Naive thymus-derived CD8-positive, alpha-beta T cell (primary cell): Measurements from ENCODE around the gene GPC6. TPM values are rescaled to one million over a fixed set of nuclear protein-coding genes. Genes with fewer than 3 reads are reported as not detected.

ENCODE experiments used
- ATAC-seq, 2 donors: fragments of 150-1000 bp; cut with Tn5 transposase in 1 of 2; sonication (Bioruptor Pico), chemical (Tn5 transposase) in 1 of 2; 1 replicate in 1 of 2; 2 replicates in 1 of 2; pipeline ENCODE4 v1.10.0; 2021; ENCODE audit warnings: mild to moderate bottlenecking in 2 of 2, moderate library complexity in 2 of 2
- POLR2A ChIA-PET: fragments of 350-600 bp; sonication (Branson Sonifier 250); formaldehyde crosslinking; loops from one replicate; lab custom pipeline; 2021; ENCODE audit warnings: antibody characterized with exemption; lab: Charles Lee
- DNase-seq, 10 donors: peaks; one replicate each; pipeline versions ENCODE4 v3.0.0 to v3.0.0-alpha.2; 2020 to 2022
- H3K27ac Mint-ChIP-seq, 10 donors: one replicate each; pipeline ENCODE4 v1.8.0; 2020 to 2022; ENCODE audit warnings: mild to moderate bottlenecking in 10 of 10, mixed read lengths in 10 of 10, moderate library complexity in 4 of 10, inconsistent platforms in 1 of 10
- H3K27me3 Mint-ChIP-seq, 5 donors: one replicate each; pipeline ENCODE4 v1.8.0; 2021 to 2022; ENCODE audit warnings: mixed read lengths in 5 of 5
- H3K36me3 Mint-ChIP-seq, 3 donors: one replicate each; pipeline ENCODE4 v1.8.0; 2020 to 2022; ENCODE audit warnings: mixed read lengths in 3 of 3, mild to moderate bottlenecking in 2 of 3, inconsistent platforms in 1 of 3
- H3K4me1 Mint-ChIP-seq, 4 donors: one replicate each; pipeline ENCODE4 v1.8.0; 2021 to 2022; ENCODE audit warnings: mixed read lengths in 4 of 4
- H3K4me3 Mint-ChIP-seq, 10 donors: one replicate each; pipeline ENCODE4 v1.8.0; 2020 to 2022; ENCODE audit warnings: mild to moderate bottlenecking in 10 of 10, mixed read lengths in 10 of 10, moderate library complexity in 6 of 10, inconsistent platforms in 1 of 10
- H3K9me3 Mint-ChIP-seq, 9 donors: one replicate each; pipeline ENCODE4 v1.8.0; 2020 to 2022; ENCODE audit warnings: mixed read lengths in 9 of 9, mild to moderate bottlenecking in 3 of 9, inconsistent platforms in 1 of 9, moderate library complexity in 1 of 9
- polyA plus RNA-seq, 3 donors: library from polyadenylated mRNA; unstranded; fragments of 300-500 nt; fragmentation: Illumina TruSeq; gene quantifications; one replicate each; pipeline ENCODE4 v1.2.3, GENCODE V29; 2021
- total RNA-seq, 8 experiments: library from RNA in 2 of 8; stranded (reverse) in 2 of 8; gene quantifications; one replicate each; pipeline ENCODE4 v1.2.3 and lab custom pipeline; 2021 to 2026

GPC6 gene
- total and polyA plus RNA-seq, 5 experiments from 2014 or later = not detected

DNA sequence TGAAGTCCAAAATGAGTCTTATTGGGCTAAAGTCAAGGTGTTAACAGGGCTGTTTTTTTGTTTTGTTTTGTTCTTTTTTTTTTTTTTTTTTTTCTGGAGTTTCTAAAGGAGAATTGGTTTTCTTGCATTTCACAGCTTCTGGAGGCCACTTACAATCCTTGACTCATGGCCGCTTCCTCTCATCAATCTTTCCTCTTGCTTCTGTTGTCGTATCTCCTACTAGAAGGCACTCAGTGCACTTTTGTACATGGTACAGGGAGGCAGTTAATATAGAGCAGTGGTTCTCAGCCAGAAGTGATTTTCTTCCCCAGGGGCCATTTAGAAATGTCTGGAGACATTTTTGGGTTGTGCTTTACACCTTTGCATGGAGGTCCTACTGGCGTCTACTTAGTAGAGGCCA lies 706.3 kb downstream of the GPC6 start:
- H3K27ac Mint-ChIP-seq = no peak overlapping the region

DNA sequence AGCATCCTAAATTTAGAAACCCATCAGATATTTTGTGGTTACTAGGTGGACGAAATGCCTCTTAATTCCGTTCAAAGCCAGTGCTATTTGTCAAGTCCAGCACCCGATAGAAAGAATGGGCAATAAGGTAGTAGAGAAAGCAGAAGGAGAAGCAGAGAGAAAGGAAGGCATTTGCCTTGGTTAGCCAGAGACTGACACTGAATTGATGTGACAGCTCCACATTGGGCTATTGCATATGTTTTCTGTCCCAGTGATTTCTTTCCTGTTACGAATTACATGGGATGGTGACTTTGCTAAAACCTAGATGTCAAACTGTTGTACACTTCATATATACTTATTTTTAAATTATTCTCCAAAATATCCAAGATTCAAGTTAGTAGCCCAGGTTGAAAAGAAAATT lies 710.3 kb downstream of the GPC6 start:
- Mint-ChIP-seq H3K9me3 (no peaks in the 10 kb centered on the region), H3K4me1 (no peaks in the 10 kb centered on the region), H3K36me3 (no peaks in the 10 kb centered on the region), H3K27me3 (peaks cover 0 to 6% (median 0%) of the 10 kb centered on the region in 5 donors), H3K4me3 (no peak overlapping the region), H3K27ac (no peak overlapping the region)
- POLR2A ChIA-PET = no interaction called here
- ATAC-seq = no peak
- DNase-seq = no peak

More for the DNA sequence above, 706.3 kb downstream of the GPC6 start:
- DNase-seq (no peak), ATAC-seq (no peak)
- H3K9me3 Mint-ChIP-seq = peaks cover 0 to 10% (median 0%) of the 10 kb centered on the region in 9 donors
- peaks cover 0 to 5% (median 0%) of the 10 kb centered on the region in 5 donors for H3K27me3 Mint-ChIP-seq
- POLR2A ChIA-PET = no interaction called here
- H3K4me1 Mint-ChIP-seq = no peaks in the 10 kb centered on the region
- no peaks in the 10 kb centered on the region for H3K36me3 Mint-ChIP-seq
- no peak overlapping the region for H3K4me3 Mint-ChIP-seq

DNA sequence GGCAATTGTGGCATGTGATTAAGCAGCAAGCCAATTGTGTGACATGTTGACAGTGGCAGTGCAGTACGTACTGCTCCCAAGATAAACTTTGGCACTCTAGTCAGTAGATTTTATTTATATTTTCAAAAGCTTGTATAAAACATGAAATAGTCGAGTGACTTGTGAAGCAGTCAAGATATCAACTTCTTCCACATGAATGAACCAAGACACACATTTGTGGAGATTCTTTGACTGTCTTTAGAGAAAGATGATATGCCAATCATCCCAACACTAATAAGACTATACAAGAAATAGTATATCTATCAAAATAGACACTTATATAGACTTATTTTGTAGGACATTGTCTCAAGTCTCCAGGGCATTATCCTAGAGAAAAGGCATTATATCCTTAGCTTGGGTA lies 714.8 kb downstream of the GPC6 start:
- ATAC-seq = no peak
- Mint-ChIP-seq H3K9me3 (no peaks in the 10 kb centered on the region), H3K4me1 (no peaks in the 10 kb centered on the region), H3K27me3 (peaks cover 0 to 24% (median 3%) of the 10 kb centered on the region in 5 donors), H3K4me3 (no peak overlapping the region), H3K36me3 (no peaks in the 10 kb centered on the region), H3K27ac (no peak overlapping the region)
- POLR2A ChIA-PET = no interaction called here
- DNase-seq = no peak

DNA sequence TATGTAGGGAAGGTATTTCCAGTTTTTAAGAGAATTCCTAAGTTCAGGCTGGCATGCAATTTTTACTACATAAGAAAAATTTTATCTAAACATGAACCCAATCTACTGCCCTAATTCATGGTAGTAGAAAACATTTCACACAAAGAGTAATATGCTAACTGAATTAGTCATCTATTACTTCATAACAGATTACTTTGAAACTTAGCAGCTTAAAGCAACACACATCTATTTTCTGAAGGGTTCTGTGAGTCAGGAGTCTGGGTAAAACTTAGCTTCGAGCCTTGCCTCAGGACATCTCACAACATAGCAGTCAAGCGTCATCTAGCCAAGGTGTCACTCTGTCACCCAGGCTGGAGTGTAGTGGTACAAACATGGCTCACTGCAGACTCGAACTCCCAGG lies 715.4 kb downstream of the GPC6 start:
- POLR2A ChIA-PET = no interaction called here
- H3K4me3 Mint-ChIP-seq = no peak overlapping the region
- ATAC-seq (no peak), DNase-seq (no peak)
- no peaks in the 10 kb centered on the region for H3K36me3 Mint-ChIP-seq
- peaks cover 0 to 24% (median 3%) of the 10 kb centered on the region in 5 donors for H3K27me3 Mint-ChIP-seq
- no peak overlapping the region for H3K27ac Mint-ChIP-seq
- no peaks in the 10 kb centered on the region for H3K4me1 Mint-ChIP-seq
- H3K9me3 Mint-ChIP-seq = no peaks in the 10 kb centered on the region

DNA sequence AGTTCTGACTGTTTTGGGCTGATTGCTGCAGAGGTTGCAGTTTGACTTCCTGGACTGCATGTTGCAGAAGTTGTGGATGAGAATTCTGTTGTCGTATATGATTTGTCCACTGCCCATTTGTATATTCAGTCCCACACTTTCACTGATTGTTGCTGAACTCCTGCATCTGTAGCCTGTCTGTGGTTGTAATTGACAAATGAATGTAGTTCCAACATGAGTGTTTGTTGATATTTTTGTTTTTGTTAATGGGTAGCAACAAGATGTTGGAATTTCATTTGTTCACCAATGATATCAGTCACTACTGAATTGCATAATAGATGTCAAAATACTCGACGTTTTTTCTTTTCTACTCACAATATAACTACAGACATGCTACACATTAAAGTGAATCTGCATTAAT lies 719.0 kb downstream of the GPC6 start:
- H3K9me3 Mint-ChIP-seq = no peaks in the 10 kb centered on the region
- H3K4me1 Mint-ChIP-seq = no peaks in the 10 kb centered on the region
- ATAC-seq = no peak
- no peak for DNase-seq
- no peak overlapping the region for H3K27ac Mint-ChIP-seq
- POLR2A ChIA-PET = no interaction called here
- H3K27me3 Mint-ChIP-seq = peaks cover 0 to 24% (median 0%) of the 10 kb centered on the region in 5 donors
- H3K4me3 Mint-ChIP-seq = no peak overlapping the region
- H3K36me3 Mint-ChIP-seq = no peaks in the 10 kb centered on the region

DNA sequence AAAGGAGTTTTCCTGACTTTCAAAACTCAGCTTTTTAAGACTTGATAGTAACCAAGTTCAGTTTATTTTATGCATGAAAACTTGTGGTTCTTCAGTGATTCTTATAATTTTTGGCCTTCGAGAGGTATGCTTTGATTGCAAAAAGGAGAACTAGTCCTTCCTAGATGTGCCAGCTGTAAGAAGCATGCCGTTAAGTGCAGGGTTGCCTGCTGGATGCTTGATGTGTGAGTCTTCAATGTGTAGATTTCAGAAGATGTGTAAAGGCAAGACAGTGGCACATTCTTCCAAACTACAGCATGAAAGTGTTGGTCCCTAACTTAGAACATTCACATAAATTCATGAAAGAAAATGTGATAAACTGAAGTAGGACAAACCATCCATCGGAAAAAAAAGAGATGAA lies 720.4 kb downstream of the GPC6 start:
- H3K9me3 Mint-ChIP-seq = no peaks in the 10 kb centered on the region
- no peak overlapping the region for H3K27ac Mint-ChIP-seq
- H3K27me3 Mint-ChIP-seq = peaks cover 0 to 24% (median 0%) of the 10 kb centered on the region in 5 donors
- H3K36me3 Mint-ChIP-seq = no peaks in the 10 kb centered on the region
- no peak for DNase-seq
- no peak overlapping the region for H3K4me3 Mint-ChIP-seq
- no peaks in the 10 kb centered on the region for H3K4me1 Mint-ChIP-seq
- ATAC-seq = no peak
- POLR2A ChIA-PET = no interaction called here

DNA sequence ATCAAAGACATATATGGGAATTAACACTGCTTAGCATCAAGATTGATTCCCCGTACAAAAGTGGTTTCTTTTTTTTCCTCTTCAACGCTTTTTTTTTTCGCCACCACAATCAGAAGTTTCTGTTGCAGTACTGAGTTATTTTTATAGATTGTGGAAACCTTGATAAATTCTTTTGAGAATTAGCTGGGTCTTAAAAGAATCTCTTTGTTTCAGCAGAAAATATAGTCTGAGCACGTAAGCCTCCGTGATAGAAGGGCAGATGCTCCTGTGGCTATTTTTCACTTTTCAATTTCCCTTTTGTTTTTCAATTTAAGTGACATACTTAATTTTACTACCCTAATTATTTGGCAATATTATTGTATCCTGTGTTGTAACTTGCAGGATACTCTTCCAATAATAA lies 721.0 kb downstream of the GPC6 start:
- no peak overlapping the region for H3K27ac Mint-ChIP-seq
- DNase-seq = no peak
- ATAC-seq = no peak
- peaks cover 0 to 24% (median 0%) of the 10 kb centered on the region in 5 donors for H3K27me3 Mint-ChIP-seq
- no peak overlapping the region for H3K4me3 Mint-ChIP-seq
- POLR2A ChIA-PET = no interaction called here
- H3K36me3 Mint-ChIP-seq = no peaks in the 10 kb centered on the region
- no peaks in the 10 kb centered on the region for H3K9me3 Mint-ChIP-seq
- H3K4me1 Mint-ChIP-seq = no peaks in the 10 kb centered on the region

DNA sequence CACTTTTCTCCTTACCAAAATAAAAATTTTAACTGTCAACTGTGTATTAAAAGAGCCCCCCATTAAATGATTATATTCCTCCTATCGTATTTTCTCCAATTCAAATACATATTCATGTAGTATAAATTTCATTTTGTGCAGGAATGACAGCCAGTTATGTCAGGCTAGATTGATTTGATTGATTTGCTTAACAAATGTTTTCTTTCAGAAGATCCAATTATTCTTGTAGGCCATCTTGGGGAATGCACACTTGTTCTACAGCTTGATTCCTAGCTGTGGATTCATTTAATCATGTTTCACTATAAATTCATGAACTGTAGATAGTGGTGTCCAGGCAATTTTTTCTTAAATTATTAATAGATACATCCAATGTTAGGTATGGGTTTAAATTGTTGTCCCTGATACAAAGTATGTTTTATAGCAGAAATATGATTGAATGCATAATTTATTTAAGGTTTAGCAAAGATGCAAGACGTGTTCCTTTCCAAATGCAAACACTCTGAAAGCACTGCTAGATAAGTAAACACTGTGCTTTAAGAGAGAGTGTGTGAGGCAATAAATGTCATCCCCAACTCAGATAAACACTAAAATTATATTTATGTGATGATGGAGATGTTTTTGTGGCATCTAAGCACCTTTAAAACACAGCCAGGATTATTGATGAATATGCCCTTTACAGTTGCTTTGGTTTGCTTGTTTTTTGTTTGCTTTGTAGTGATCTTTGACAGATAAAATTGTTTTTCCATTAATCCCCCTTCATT lies 721.7 kb downstream of the GPC6 start:
- DNase-seq (no peak), ATAC-seq (no peak)
- POLR2A ChIA-PET = no interaction called here
- Mint-ChIP-seq H3K27me3 (peaks cover 0 to 19% (median 0%) of the 10 kb centered on the region in 5 donors), H3K4me3 (no peak overlapping the region), H3K27ac (no peak overlapping the region), H3K4me1 (peaks cover 0 to 2% (median 0%) of the 10 kb centered on the region in 4 donors), H3K36me3 (no peaks in the 10 kb centered on the region), H3K9me3 (no peaks in the 10 kb centered on the region)

DNA sequence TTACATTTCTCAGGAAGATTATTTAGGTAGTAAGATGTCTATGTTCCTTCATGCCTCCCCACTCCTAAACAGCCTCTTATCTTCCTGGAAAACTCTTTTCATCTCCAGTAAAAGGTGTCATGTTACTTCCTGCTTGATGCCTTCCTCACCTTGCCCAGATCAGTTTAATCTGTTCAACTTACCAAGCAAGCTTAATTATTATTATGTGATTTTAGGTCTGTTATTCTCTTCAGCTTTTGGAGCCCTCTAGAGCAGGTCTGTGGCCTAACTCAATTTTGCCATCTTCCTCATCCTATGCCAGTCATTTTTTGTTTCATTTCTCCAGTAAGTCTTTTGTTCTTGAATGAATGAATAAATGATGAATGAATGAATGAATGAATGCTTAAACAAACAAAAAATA lies 724.5 kb downstream of the GPC6 start:
- Mint-ChIP-seq H3K27ac (no peak overlapping the region), H3K36me3 (no peaks in the 10 kb centered on the region), H3K4me3 (no peak overlapping the region), H3K9me3 (no peaks in the 10 kb centered on the region), H3K27me3 (peaks cover 0 to 4% (median 0%) of the 10 kb centered on the region in 5 donors), H3K4me1 (peaks cover 0 to 2% (median 0%) of the 10 kb centered on the region in 4 donors)
- POLR2A ChIA-PET = no interaction called here
- DNase-seq = no peak
- ATAC-seq = no peak

DNA sequence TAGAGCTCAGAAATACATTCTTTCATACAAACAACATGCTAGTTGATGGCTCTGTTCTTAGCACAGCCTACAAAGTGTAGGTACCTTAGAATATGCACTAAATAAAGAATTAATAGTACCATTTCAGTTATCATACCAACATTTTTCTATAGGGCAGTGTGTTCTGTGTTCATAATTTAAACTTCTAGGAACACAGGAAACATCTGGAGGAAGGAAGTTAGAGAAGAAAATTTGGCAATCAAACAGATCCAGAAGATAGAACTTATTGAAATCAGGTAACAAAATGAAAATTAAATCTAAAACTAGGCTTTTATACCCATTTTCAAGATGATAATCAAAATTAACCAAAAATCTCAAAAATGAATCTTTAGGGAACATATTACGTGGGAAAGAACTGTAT lies 725.3 kb downstream of the GPC6 start:
- peaks cover 0 to 4% (median 0%) of the 10 kb centered on the region in 5 donors for H3K27me3 Mint-ChIP-seq
- no peak overlapping the region for H3K4me3 Mint-ChIP-seq
- H3K27ac Mint-ChIP-seq = no peak overlapping the region
- POLR2A ChIA-PET = no interaction called here
- H3K36me3 Mint-ChIP-seq = no peaks in the 10 kb centered on the region
- peaks cover 0 to 2% (median 0%) of the 10 kb centered on the region in 4 donors for H3K4me1 Mint-ChIP-seq
- ATAC-seq (no peak), DNase-seq (no peak)
- H3K9me3 Mint-ChIP-seq = no peaks in the 10 kb centered on the region

DNA sequence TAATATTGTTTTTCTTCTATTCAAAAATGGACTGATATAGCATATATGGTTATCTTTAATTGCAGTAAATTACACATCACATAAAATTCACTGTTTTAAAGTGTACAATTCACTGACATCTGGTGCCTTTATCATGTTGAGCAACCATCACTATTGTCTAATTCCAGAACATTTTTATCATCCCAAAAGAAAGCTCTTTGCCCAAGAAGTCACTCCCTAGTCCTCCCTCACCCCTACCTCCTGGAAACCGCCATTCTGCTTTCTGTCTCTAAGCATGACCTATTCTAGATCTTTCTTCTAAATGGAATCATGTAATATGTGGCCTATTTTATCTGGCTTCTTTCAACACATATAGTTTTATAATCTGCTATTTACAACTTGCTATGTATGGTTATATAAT lies 727.2 kb downstream of the GPC6 start:
- Mint-ChIP-seq H3K36me3 (no peaks in the 10 kb centered on the region), H3K27ac (no peak overlapping the region), H3K4me1 (peaks cover 0 to 2% (median 0%) of the 10 kb centered on the region in 4 donors), H3K4me3 (no peak overlapping the region), H3K9me3 (peaks cover 0 to 7% (median 0%) of the 10 kb centered on the region in 9 donors), H3K27me3 (peaks cover 0 to 4% (median 0%) of the 10 kb centered on the region in 5 donors)
- POLR2A ChIA-PET = no interaction called here
- ATAC-seq (no peak), DNase-seq (no peak)

DNA sequence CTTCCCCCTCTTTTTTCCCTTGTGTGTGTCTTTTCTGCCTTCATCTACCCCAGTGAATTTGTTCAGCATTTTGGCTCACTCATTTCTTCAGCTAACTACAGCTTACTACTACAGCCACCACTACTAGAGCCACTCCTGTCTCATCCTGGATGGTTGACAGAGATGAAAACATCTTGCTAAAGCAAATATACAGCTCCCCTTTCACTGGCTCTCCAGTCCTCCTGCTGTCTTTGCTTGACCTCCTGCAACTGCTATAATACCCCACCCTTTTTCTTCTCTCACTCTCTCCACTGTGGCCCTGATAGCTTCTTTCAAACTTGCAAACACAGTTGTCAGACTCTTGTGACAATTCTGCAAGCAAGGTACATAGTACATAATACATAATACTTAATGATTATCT lies 729.3 kb downstream of the GPC6 start:
- DNase-seq (no peak), ATAC-seq (no peak)
- Mint-ChIP-seq H3K27me3 (peaks cover 0 to 4% (median 3%) of the 10 kb centered on the region in 5 donors), H3K27ac (peak overlapping the region in 1 of 10 donors; percentile 48), H3K9me3 (peaks cover 0 to 7% (median 3%) of the 10 kb centered on the region in 9 donors), H3K4me3 (no peak overlapping the region), H3K4me1 (peaks cover 0 to 2% (median 0%) of the 10 kb centered on the region in 4 donors), H3K36me3 (no peaks in the 10 kb centered on the region)
- POLR2A ChIA-PET = no interaction called here

DNA sequence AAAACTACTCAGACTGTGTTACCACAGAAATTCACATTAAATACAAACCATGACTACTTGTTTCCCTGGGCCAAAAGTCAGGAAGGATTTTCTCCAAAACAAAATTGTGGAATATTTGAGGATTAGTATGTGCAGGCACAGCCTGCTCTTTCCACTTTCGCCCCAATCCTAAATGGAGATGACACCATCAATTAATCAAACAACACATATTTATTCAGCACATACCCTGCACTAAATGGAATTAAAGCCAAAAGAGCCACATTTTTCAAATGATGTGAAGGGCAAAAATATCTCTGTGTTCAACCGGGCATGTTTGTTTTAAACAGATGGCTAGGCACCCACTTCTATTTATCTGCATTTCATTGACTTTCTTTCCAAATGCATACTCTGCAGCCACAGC lies 729.8 kb downstream of the GPC6 start:
- H3K4me1 Mint-ChIP-seq = peaks cover 0 to 2% (median 0%) of the 10 kb centered on the region in 4 donors
- H3K36me3 Mint-ChIP-seq = no peaks in the 10 kb centered on the region
- no peak overlapping the region for H3K4me3 Mint-ChIP-seq
- POLR2A ChIA-PET = no interaction called here
- ATAC-seq (no peak), DNase-seq (no peak)
- H3K9me3 Mint-ChIP-seq = peaks cover 0 to 7% (median 3%) of the 10 kb centered on the region in 9 donors
- peaks cover 0 to 4% (median 3%) of the 10 kb centered on the region in 5 donors for H3K27me3 Mint-ChIP-seq
- no peak overlapping the region for H3K27ac Mint-ChIP-seq
